Stimulated activated CD8-positive, alpha-beta memory T cell treated with anti-CD3 and anti-CD28 coated beads, Interleukin-2, amount 100 ng/mL, for 1 hour (primary cell): ENCODE measurements around the gene KRTAP4-7.
"Not testable (repeated sequence)": the region's sequence is repeated elsewhere in the genome, so short reads cannot be mapped to it uniquely, and the experiment has no call there.

Source experiments
- DNase-seq, 2 donors: peaks; one replicate each; pipeline ENCODE4 v3.0.0-alpha.2; 2020; ENCODE audit warnings: low read depth in 2 of 2

KRTAP4-7 gene

GRCh38 chr17:41065016-41065689, 18.8 kb upstream of the KRTAP4-7 start:
- not testable (repeated sequence) for DNase-seq

GRCh38 chr17:41065829-41066624, 17.9 kb upstream of the KRTAP4-7 start, which contains the start of gene KRTAP2-4:
Gene KRTAP2-4, minus strand, starts transcription at chr17:41065879. Its CDS starts 34 bp downstream, at chr17:41065845.
- DNase-seq, result no peak

GRCh38 chr17:41067281-41067680, 16.7 kb upstream of the KRTAP4-7 start:
- no peak for DNase-seq

DNA sequence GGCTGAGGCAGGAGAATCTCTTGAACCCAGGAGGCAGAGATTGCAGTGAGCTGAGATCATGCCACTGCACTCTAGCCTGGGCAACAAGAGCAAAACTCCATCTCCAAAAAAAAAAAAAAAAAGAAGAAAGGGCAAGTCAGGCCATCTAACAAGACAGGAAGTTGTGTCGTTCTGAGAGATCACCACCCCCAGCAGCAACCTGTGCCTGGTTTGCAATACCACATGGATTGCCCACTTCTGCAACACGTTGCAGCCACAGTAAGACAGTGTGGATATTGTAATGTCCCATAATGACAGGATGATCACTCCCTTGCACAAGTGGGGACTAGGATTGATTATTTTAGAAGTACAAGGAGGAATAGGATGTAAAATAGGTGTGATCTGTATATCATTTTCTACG, 14.9 kb upstream of the KRTAP4-7 start:
- no peak for DNase-seq

DNA sequence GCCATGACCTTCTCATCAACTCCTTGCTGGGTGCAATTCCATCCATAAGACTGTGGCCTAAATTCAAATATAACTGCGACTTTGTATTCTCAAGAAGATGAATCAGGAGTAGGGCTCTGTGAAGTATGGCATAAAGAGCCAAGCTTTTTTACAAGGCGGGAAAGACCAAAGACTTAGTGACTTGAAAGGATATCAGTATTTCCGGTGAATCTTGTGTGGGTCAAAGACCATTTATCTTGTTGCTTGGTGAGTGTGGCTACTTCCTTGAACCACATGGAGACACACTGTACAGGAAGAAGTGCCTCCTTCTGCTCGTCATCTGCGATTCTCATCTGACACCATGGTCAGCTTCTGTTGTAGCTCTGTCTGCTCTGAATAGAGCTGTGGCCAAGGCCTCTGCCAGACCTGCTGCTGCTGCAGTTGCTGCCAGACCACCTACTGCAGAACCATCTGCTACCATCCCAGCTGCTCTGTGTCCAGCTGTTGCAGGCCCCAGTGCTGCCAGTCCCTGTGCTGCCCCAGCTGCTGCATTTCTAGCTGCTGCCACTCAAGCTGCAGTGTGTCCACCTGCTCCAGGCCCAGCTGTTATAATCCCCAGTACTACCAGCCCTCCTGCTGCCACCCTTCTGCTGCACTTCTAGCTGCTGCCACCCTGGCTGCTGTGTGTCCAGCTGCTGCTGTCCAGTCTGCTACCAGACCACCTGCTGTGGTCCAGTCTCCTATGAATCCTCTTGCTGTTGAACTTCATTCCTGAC, 12.2 kb upstream of the KRTAP4-7 start:
- DNase-seq, result no peak

- no peak for DNase-seq
Measured at GRCh38 chr17:41073676-41074075, 10.3 kb upstream of the KRTAP4-7 start.

- DNase-seq, result no peak
Measured at GRCh38 chr17:41076788-41077187, 7.2 kb upstream of the KRTAP4-7 start.

DNA sequence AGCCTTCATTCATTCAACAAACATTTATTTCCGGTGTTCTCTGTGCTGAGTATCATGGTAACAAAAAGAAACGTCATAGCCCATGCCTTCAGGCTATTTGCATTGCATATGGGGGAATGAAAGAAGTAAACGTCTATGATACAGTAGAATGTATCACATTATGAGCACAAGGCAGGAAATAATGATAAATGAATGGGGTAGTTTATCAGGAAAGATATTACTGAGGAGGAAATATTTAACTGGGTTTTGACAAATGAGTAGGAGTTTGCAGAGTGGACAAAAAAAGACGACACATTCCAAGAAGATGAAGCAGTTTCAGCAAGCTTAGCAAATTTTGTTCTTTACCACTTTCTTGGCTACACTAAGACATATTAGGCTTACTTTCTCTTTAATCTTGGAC, 1.3 kb upstream of the KRTAP4-7 start:
- no peak for DNase-seq

- not testable (repeated sequence) for DNase-seq
Measured at GRCh38 chr17:41083427-41083826, 523 bp upstream of the KRTAP4-7 start.

DNA sequence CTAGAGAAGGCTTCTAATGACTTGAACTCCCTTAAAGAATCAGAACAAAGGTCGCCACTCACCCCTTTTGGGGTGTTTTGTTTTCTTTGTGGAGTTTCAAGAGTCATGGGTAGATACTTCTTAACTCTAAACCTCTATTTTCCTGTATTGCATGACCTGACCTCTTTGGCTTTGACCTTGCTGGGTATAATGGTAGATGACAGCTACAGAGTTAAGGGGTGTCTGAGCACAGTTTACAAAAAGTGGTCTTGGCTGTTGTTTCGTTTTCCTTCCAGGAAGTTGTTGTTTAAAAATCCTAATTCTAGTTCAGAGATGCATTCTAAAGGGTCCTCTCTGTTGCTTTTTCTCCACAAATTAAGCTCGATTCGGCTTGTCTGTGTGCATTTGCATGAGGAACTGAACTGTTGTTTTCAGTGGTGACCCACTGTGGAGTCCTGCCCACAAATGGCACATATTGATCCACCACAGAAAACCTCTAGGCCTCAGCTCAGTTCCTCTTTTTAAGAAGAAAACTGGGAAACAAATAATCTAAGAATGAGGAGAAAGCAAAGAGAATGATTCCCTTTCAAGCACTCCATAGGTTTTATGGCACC, 4.9 kb downstream of the KRTAP4-7 start:
- not testable (repeated sequence) for DNase-seq

- no peak for DNase-seq
Measured at GRCh38 chr17:41096055-41096454, 12.1 kb downstream of the KRTAP4-7 start.

GRCh38 chr17:41098042-41098441, 14.1 kb downstream of the KRTAP4-7 start, which contains the start of gene KRTAP4-8:
Gene KRTAP4-8, minus strand, starts transcription at chr17:41098142. Its CDS starts 58 bp downstream, at chr17:41098084.
- no peak for DNase-seq

- DNase-seq, result no peak
Measured at GRCh38 chr17:41098481-41098880, 14.5 kb downstream of the KRTAP4-7 start.

GRCh38 chr17:41099682-41100480, 15.9 kb downstream of the KRTAP4-7 start:
- DNase-seq, result not testable (repeated sequence)

GRCh38 chr17:41101586-41102259, 17.8 kb downstream of the KRTAP4-7 start, which contains the start of gene KRTAP4-16:
Gene KRTAP4-16, minus strand, starts transcription at chr17:41102209. Its CDS starts 0 bp downstream, at chr17:41102209.
- DNase-seq, result no peak

DNA sequence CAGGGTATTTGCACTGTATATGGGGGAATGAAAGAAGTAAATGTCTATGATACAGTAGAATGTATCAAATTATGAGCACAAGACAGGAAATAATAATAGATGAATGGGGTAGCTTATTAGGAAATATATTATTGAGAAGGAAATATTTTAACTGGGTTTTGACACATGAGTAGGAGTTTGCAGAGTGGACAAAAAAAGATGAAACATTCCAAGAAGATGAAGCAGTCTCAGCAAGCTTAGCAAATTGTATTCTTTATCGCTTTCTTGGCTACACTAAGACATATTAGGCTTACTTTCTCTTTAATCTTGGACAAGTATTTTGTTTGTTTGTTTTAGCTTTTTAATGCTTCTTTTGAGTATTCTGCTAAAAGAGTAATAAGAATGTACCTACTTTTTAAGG, 19.9 kb downstream of the KRTAP4-7 start:
- no peak for DNase-seq

GRCh38 chr17:41104386-41105038, 20.6 kb downstream of the KRTAP4-7 start:
- DNase-seq, result not testable (repeated sequence)

DNA sequence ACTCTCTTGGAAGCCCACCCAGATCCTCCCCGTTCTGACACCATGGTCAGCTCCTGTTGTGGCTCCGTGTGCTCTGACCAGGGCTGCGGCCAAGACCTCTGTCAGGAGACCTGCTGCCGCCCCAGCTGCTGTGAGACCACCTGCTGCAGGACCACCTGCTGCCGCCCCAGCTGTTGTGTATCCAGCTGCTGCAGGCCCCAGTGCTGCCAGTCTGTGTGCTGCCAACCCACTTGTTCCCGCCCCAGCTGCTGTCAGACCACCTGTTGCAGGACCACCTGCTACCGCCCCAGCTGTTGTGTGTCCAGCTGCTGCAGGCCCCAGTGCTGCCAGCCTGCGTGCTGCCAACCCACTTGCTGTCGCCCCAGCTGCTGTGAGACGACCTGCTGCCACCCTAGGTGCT, 21.4 kb downstream of the KRTAP4-7 start, which contains the start of gene KRTAP4-9:
Gene KRTAP4-9, plus strand, starts transcription at position 43 of the 400 bp plus-strand sequence. Its CDS starts 0 bp downstream, at position 43.
- not testable (repeated sequence) for DNase-seq

DNA sequence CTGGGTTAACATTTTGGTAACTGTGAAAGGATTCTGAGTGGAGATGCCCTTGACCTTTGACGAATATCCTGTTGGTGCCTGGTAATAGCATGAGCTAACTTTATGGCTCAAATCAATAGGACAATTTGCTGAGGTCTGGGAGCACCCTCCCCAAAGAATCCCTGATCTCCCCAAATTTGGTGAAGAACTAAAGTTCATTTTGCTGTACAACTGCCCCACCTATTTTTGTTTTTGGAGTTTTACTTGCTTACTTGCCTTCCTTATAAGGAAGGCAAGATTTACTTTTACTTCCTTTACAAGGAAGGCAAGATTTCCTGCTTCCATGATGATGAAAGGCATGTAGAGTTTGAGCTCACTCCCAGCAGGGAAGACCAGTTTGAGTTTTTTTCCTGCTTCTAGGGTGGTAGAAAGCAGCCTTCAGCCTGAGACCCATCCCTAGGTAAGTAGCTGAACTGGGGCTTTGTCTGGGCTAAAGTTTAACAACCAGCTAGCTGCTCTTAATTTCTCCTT, 24.0 kb downstream of the KRTAP4-7 start:
- DNase-seq, result no peak
